WTC11 (cell line): ENCODE data around the gene NRXN3. TPM values are rescaled to one million over a fixed set of nuclear protein-coding genes. Genes with fewer than 3 reads are reported as not detected.

ENCODE experiments used
- ATAC-seq: fragments of 200-7000 bp; cut with Tn5 transposase; 2 replicates; pipeline ENCODE4 v1.10.0; 2021; ENCODE audit warnings: mild to moderate bottlenecking, moderate library complexity
- CTCF ChIA-PET: fragments of 300-600 bp; sonication (Branson Sonifier 250); formaldehyde crosslinking; loops from one replicate; lab custom pipeline; 2021; ENCODE audit warnings: antibody characterized with exemption; lab: Charles Lee
- POLR2A ChIA-PET: fragments of 350-600 bp; sonication (Branson Sonifier 250); formaldehyde crosslinking; loops from one replicate; lab custom pipeline; 2021; ENCODE audit warnings: antibody characterized with exemption; lab: Charles Lee
- DNase-seq: peaks from one replicate; pipeline ENCODE4 v3.0.0; 2021; ENCODE audit warnings: low spot score
- H3K27ac Mint-ChIP-seq: 2 replicates; pipeline ENCODE4 v1.8.0; 2021; ENCODE audit warnings: mixed read lengths
- H3K27me3 Mint-ChIP-seq: 2 replicates; pipeline ENCODE4 v1.8.0; 2021; ENCODE audit warnings: low read depth, mild to moderate bottlenecking, moderate library complexity, mixed read lengths
- H3K36me3 Mint-ChIP-seq: 2 replicates; pipeline ENCODE4 v1.8.0; 2021; ENCODE audit warnings: mixed read lengths
- H3K4me1 Mint-ChIP-seq: 2 replicates; pipeline ENCODE4 v1.8.0; 2022; ENCODE audit warnings: mixed read lengths
- H3K4me3 Mint-ChIP-seq: 2 replicates; pipeline ENCODE4 v1.8.0; 2021; ENCODE audit warnings: mild to moderate bottlenecking, moderate library complexity, mixed read lengths
- H3K9me3 Mint-ChIP-seq: 2 replicates; pipeline ENCODE4 v1.8.0; 2021; ENCODE audit warnings: mixed read lengths
- ATF1 ChIP-seq: sonication (generic); formaldehyde crosslinking; IDR thresholded peaks from 2 replicates; pipeline ENCODE4 v1.8.1; 2023; ENCODE audit warnings: mild to moderate bottlenecking, moderate library complexity, missing genetic modification reagents
- ESRRA ChIP-seq: sonication (generic); formaldehyde crosslinking; IDR thresholded peaks from 2 replicates; pipeline ENCODE4 v1.8.1; 2022; ENCODE audit warnings: mild to moderate bottlenecking, missing genetic modification reagents, borderline replicate concordance
- GABPB1 ChIP-seq: sonication (generic); formaldehyde crosslinking; IDR thresholded peaks from 2 replicates; pipeline ENCODE4 v1.8.1; 2023; ENCODE audit warnings: mild to moderate bottlenecking, missing genetic modification reagents
- GRHL2 ChIP-seq: fragments of 250-450 bp; sonication (Bioruptor Pico); IDR thresholded peaks from 2 replicates; pipeline ENCODE4 v1.8.0; 2022; ENCODE audit warnings: mild to moderate bottlenecking, moderate library complexity; ENCODE audit not compliant: insufficient replicate concordance, severe bottlenecking
- NFATC4 ChIP-seq: fragments of 250-450 bp; sonication (Bioruptor Pico); IDR thresholded peaks from 2 replicates; pipeline ENCODE4 v1.9.0; 2021; ENCODE audit warnings: mild to moderate bottlenecking
- NR1H2 ChIP-seq: sonication (generic); formaldehyde crosslinking; IDR thresholded peaks from 2 replicates; pipeline ENCODE4 v1.9.0; 2021; ENCODE audit warnings: mild to moderate bottlenecking, moderate library complexity, missing genetic modification reagents
- RELA ChIP-seq: sonication (generic); formaldehyde crosslinking; IDR thresholded peaks from 2 replicates; pipeline ENCODE4 v1.8.1; 2022; ENCODE audit warnings: missing genetic modification reagents, mild to moderate bottlenecking, borderline replicate concordance
- TP53 ChIP-seq: sonication (generic); formaldehyde crosslinking; IDR thresholded peaks from 2 replicates; pipeline ENCODE4 v1.8.1; 2023; ENCODE audit warnings: mild to moderate bottlenecking, missing genetic modification reagents
- ZNF671 ChIP-seq: fragments of 250-450 bp; sonication (Bioruptor Pico); IDR thresholded peaks from 2 replicates; pipeline ENCODE4 v1.8.0; 2021; ENCODE audit warnings: mild to moderate bottlenecking
- total RNA-seq: library from RNA; stranded (reverse); gene quantifications from 3 replicates; pipeline ENCODE4 v1.2.3, GENCODE V29; 2021
- TF ChIP-seq, protein P1 (sequence below): sonication (generic); formaldehyde crosslinking; IDR thresholded peaks from 2 replicates; pipeline ENCODE4 v1.8.1; 2022; ENCODE audit warnings: missing genetic modification reagents, borderline replicate concordance
- TF ChIP-seq, protein P2 (sequence below): fragments of 250-450 bp; sonication (Bioruptor Pico); IDR thresholded peaks from 2 replicates; pipeline ENCODE4 v1.9.0; 2021; ENCODE audit warnings: mild to moderate bottlenecking
- TF ChIP-seq, protein P3 (sequence below): sonication (generic); formaldehyde crosslinking; IDR thresholded peaks from 2 replicates; pipeline ENCODE4 v1.8.1; 2022; ENCODE audit warnings: low read depth, mild to moderate bottlenecking, moderate library complexity, missing genetic modification reagents, borderline replicate concordance
- TF ChIP-seq, protein P4 (sequence below): sonication (generic); formaldehyde crosslinking; IDR thresholded peaks from 2 replicates; pipeline ENCODE4 v1.8.0; 2023; ENCODE audit warnings: missing genetic modification reagents, mild to moderate bottlenecking, borderline replicate concordance
- TF ChIP-seq, protein P5 (sequence below): sonication (generic); formaldehyde crosslinking; IDR thresholded peaks from 2 replicates; pipeline ENCODE4 v1.8.1; 2023; ENCODE audit warnings: mild to moderate bottlenecking, missing genetic modification reagents
- TF ChIP-seq, protein P6 (sequence below): sonication (generic); formaldehyde crosslinking; IDR thresholded peaks from 2 replicates; pipeline ENCODE4 v1.8.0; 2022; ENCODE audit warnings: mild to moderate bottlenecking, missing genetic modification reagents
- TF ChIP-seq, protein P7 (sequence below): sonication (generic); formaldehyde crosslinking; IDR thresholded peaks from 2 replicates; pipeline ENCODE4 v1.8.0; 2022; ENCODE audit warnings: mild to moderate bottlenecking, missing genetic modification reagents
- TF ChIP-seq, protein P8 (sequence below): sonication (generic); formaldehyde crosslinking; IDR thresholded peaks from 2 replicates; pipeline ENCODE4 v1.8.1; 2023; ENCODE audit warnings: mild to moderate bottlenecking, missing genetic modification reagents, borderline replicate concordance

NRXN3 gene
- total RNA-seq, 1 experiment from 2014 or later = 3.0 TPM

DNA sequence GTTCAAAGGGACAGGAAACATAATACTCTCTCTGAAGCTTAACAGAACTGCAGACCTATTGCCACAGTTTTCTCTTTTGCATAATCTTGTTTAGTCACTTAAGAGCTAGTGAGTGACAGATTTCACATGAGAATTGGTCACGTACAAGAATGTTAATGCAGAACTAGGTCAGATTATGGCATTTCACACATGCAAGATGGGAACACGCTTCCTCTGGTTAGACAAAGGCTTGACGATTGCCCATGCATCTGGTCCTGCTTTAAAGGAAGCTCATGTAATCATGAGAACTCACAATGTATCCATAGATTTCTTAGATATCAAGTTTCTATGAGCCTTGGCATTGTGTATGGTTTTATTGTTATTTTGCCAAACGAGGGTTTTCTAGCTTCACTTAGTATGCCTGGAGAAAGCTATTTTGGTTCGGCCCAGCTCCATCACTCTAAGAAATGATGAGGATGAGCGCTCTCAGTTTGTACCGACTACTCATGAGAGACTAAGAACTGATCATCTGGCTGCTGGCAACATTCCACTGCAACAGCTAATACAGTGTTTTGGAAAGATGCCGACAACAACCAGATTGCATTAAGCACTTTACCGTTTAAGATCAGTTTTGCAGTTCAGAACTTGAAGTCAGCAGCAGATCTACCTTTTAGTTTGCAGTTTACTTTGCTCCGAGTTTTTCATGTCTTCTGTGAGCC is 1661.2 kb downstream of the NRXN3 start:
- Mint-ChIP-seq H3K9me3 (peaks cover 17% of the 10 kb centered on the region), H3K36me3 (peaks cover 3% of the 10 kb centered on the region; the same call in 1 of the 2 replicates), H3K4me1 (no peaks in the 10 kb centered on the region), H3K4me3 (no peak overlapping the region), H3K27ac (no peak overlapping the region), H3K27me3 (peaks cover 2% of the 10 kb centered on the region; the same call in 1 of the 2 replicates)
- CTCF ChIA-PET = no interaction called here
- ATAC-seq (no peak), DNase-seq (no peak)
- TF ChIP-seq RELA (CRISPR knock-in tag) (no peak), ATF1 (CRISPR knock-in tag) (no peak), TP53 (CRISPR knock-in tag) (no peak), NR1H2 (CRISPR knock-in tag) (no peak), ESRRA (CRISPR knock-in tag) (no peak), ZNF671 (CRISPR knock-in tag) (no peak), NFATC4 (no peak), GRHL2 (CRISPR knock-in tag) (no peak), GABPB1 (CRISPR knock-in tag) (no peak)
- TF ChIP-seq, protein P1, sequence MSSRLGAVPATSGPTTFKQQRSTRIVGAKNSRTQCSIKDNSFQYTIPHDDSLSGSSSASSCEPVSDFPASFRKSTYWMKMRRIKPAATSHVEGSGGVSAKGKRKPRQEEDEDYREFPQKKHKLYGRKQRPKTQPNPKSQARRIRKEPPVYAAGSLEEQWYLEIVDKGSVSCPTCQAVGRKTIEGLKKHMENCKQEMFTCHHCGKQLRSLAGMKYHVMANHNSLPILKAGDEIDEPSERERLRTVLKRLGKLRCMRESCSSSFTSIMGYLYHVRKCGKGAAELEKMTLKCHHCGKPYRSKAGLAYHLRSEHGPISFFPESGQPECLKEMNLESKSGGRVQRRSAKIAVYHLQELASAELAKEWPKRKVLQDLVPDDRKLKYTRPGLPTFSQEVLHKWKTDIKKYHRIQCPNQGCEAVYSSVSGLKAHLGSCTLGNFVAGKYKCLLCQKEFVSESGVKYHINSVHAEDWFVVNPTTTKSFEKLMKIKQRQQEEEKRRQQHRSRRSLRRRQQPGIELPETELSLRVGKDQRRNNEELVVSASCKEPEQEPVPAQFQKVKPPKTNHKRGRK = no peak
- TF ChIP-seq, protein P2, sequence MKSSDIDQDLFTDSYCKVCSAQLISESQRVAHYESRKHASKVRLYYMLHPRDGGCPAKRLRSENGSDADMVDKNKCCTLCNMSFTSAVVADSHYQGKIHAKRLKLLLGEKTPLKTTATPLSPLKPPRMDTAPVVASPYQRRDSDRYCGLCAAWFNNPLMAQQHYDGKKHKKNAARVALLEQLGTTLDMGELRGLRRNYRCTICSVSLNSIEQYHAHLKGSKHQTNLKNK (CRISPR knock-in tag) = no peak
- TF ChIP-seq, protein P3, sequence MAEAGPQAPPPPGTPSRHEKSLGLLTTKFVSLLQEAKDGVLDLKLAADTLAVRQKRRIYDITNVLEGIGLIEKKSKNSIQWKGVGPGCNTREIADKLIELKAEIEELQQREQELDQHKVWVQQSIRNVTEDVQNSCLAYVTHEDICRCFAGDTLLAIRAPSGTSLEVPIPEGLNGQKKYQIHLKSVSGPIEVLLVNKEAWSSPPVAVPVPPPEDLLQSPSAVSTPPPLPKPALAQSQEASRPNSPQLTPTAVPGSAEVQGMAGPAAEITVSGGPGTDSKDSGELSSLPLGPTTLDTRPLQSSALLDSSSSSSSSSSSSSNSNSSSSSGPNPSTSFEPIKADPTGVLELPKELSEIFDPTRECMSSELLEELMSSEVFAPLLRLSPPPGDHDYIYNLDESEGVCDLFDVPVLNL (CRISPR knock-in tag) = no peak
- TF ChIP-seq, protein P4, sequence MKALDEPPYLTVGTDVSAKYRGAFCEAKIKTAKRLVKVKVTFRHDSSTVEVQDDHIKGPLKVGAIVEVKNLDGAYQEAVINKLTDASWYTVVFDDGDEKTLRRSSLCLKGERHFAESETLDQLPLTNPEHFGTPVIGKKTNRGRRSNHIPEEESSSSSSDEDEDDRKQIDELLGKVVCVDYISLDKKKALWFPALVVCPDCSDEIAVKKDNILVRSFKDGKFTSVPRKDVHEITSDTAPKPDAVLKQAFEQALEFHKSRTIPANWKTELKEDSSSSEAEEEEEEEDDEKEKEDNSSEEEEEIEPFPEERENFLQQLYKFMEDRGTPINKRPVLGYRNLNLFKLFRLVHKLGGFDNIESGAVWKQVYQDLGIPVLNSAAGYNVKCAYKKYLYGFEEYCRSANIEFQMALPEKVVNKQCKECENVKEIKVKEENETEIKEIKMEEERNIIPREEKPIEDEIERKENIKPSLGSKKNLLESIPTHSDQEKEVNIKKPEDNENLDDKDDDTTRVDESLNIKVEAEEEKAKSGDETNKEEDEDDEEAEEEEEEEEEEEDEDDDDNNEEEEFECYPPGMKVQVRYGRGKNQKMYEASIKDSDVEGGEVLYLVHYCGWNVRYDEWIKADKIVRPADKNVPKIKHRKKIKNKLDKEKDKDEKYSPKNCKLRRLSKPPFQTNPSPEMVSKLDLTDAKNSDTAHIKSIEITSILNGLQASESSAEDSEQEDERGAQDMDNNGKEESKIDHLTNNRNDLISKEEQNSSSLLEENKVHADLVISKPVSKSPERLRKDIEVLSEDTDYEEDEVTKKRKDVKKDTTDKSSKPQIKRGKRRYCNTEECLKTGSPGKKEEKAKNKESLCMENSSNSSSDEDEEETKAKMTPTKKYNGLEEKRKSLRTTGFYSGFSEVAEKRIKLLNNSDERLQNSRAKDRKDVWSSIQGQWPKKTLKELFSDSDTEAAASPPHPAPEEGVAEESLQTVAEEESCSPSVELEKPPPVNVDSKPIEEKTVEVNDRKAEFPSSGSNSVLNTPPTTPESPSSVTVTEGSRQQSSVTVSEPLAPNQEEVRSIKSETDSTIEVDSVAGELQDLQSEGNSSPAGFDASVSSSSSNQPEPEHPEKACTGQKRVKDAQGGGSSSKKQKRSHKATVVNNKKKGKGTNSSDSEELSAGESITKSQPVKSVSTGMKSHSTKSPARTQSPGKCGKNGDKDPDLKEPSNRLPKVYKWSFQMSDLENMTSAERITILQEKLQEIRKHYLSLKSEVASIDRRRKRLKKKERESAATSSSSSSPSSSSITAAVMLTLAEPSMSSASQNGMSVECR (CRISPR knock-in tag) = no peak
- TF ChIP-seq, protein P5, sequence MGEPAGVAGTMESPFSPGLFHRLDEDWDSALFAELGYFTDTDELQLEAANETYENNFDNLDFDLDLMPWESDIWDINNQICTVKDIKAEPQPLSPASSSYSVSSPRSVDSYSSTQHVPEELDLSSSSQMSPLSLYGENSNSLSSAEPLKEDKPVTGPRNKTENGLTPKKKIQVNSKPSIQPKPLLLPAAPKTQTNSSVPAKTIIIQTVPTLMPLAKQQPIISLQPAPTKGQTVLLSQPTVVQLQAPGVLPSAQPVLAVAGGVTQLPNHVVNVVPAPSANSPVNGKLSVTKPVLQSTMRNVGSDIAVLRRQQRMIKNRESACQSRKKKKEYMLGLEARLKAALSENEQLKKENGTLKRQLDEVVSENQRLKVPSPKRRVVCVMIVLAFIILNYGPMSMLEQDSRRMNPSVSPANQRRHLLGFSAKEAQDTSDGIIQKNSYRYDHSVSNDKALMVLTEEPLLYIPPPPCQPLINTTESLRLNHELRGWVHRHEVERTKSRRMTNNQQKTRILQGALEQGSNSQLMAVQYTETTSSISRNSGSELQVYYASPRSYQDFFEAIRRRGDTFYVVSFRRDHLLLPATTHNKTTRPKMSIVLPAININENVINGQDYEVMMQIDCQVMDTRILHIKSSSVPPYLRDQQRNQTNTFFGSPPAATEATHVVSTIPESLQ (CRISPR knock-in tag) = no peak
- TF ChIP-seq, protein P6, sequence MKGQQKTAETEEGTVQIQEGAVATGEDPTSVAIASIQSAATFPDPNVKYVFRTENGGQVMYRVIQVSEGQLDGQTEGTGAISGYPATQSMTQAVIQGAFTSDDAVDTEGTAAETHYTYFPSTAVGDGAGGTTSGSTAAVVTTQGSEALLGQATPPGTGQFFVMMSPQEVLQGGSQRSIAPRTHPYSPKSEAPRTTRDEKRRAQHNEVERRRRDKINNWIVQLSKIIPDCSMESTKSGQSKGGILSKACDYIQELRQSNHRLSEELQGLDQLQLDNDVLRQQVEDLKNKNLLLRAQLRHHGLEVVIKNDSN (CRISPR knock-in tag) = no peak
- TF ChIP-seq, protein P7, sequence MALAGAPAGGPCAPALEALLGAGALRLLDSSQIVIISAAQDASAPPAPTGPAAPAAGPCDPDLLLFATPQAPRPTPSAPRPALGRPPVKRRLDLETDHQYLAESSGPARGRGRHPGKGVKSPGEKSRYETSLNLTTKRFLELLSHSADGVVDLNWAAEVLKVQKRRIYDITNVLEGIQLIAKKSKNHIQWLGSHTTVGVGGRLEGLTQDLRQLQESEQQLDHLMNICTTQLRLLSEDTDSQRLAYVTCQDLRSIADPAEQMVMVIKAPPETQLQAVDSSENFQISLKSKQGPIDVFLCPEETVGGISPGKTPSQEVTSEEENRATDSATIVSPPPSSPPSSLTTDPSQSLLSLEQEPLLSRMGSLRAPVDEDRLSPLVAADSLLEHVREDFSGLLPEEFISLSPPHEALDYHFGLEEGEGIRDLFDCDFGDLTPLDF (CRISPR knock-in tag) = no peak
- TF ChIP-seq, protein P8, sequence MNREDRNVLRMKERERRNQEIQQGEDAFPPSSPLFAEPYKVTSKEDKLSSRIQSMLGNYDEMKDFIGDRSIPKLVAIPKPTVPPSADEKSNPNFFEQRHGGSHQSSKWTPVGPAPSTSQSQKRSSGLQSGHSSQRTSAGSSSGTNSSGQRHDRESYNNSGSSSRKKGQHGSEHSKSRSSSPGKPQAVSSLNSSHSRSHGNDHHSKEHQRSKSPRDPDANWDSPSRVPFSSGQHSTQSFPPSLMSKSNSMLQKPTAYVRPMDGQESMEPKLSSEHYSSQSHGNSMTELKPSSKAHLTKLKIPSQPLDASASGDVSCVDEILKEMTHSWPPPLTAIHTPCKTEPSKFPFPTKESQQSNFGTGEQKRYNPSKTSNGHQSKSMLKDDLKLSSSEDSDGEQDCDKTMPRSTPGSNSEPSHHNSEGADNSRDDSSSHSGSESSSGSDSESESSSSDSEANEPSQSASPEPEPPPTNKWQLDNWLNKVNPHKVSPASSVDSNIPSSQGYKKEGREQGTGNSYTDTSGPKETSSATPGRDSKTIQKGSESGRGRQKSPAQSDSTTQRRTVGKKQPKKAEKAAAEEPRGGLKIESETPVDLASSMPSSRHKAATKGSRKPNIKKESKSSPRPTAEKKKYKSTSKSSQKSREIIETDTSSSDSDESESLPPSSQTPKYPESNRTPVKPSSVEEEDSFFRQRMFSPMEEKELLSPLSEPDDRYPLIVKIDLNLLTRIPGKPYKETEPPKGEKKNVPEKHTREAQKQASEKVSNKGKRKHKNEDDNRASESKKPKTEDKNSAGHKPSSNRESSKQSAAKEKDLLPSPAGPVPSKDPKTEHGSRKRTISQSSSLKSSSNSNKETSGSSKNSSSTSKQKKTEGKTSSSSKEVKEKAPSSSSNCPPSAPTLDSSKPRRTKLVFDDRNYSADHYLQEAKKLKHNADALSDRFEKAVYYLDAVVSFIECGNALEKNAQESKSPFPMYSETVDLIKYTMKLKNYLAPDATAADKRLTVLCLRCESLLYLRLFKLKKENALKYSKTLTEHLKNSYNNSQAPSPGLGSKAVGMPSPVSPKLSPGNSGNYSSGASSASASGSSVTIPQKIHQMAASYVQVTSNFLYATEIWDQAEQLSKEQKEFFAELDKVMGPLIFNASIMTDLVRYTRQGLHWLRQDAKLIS (CRISPR knock-in tag) = no peak
- POLR2A ChIA-PET = no interaction called here
